Activated naive CD8-positive, alpha-beta T cell treated with anti-CD3 and anti-CD28 coated beads, Interleukin-2, amount 50 U/mL, for 16 hours (primary cell): Measurements from ENCODE around the gene MYLK2.
"Not testable (repeated sequence)": the region's sequence is repeated elsewhere in the genome, so short reads cannot be mapped to it uniquely, and the experiment has no call there.

ENCODE experiments used
- DNase-seq: peaks from one replicate; pipeline ENCODE4 v3.0.0-alpha.2; 2020; ENCODE audit warnings: low read depth, low spot score

Gene MYLK2

GRCh38 chr20:31819083-31819784, at the start of gene MYLK2:
Gene MYLK2 (plus strand): TSS chr20:31819356. CDS start chr20:31819581, 225 bp downstream.
- DNase-seq, result no peak

DNA sequence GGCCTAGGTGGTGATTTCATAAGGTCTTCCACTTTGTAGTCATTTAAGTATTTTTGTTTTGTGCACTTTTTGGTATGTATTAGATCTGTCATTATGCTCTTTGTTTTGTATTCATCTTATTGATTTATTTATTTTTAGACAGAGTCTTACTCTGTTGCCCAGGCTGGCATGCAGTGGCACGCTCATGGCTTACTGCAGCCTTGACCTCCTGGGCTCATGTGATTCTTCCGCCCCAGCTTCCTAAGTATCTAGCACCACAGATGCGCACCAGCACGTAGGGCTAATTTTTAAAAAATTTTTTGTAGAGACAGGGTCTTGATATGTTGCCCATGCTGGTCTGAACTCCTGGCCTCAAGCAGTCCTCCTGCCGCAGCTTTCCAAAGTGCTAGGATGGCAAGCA, 49.5 kb upstream of the MYLK2 start:
- no peak for DNase-seq

DNA sequence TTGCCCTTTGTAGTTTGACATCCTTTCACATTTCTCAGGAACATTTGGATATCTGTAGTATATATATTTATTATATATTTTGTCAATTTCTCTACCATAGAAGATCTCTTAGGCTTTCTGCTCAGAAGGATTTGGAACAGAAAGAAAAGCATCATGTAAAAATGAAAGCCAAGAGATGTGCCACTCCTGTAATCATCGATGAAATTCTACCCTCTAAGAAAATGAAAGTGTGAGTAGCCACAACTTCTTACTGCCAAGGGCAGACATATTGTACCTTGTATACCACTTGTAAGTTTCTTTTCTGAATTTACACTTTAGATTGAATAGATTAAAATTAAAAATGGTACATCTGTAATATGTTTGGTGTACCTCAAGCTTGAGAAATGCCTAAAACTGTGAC, 48.9 kb upstream of the MYLK2 start:
- DNase-seq, result no peak

- no peak for DNase-seq
Measured at GRCh38 chr20:31774408-31774807, 44.7 kb upstream of the MYLK2 start.

GRCh38 chr20:31780839-31781238, 38.3 kb upstream of the MYLK2 start:
- DNase-seq, result no peak

DNA sequence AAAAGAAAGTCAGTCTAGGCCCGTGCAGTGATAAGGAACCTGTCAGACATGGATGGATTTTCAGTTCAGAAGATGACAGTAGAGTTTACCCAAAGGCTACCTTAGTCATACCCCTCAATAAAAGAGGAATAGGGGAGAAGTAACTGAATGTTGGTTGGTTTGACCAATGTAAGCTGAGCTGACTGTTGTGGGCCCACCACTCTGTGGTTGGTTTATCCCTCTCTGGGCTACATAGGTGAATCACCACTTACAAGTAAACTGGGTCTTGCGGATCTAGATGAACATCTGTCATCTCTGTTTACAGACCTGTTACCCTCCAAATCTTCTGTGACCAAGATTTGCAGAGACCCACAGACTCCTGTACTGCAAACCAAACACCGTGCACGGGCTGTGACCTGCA, 37.2 kb upstream of the MYLK2 start:
- DNase-seq, result no peak

- no peak for DNase-seq
Measured at GRCh38 chr20:31784354-31785044, 34.7 kb upstream of the MYLK2 start.

DNA sequence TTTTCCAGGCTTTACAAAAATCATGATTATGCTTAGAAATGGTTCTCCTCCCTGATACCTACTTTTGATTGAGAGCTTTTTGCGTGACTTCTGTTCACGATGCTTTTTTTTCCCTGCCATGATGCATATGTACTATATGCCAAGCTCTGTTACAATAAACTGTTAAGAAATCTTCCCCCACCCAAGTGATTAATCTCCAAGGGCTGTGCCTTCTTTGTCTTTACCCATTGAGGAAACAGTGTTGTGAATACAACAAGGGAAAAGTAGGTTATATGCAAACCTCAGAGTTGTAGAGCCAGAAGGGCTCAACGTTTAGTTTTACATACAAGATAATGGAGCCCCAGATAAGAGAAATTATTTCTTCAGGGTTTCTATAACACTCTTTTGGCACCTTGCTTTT, 34.1 kb upstream of the MYLK2 start:
- no peak for DNase-seq

DNA sequence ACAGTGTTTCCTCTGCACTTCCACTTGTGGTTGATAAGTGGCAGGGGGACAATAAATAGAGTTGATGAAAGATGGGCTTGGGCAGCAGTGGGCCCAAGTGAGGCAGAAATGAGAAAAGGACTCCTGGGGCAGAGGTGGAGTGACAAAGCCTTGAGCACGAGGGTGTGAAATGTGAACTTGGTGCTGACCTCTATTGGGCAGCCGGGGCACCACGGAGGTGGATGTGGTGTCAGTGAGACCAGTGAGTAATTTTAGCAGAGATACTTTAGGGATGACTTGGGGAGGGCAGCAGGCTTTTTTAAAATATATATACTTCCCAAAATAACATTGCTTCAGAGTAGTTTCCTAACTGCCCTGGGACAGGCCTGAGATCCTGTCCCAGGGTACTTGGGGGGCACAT, 30.6 kb upstream of the MYLK2 start:
- DNase-seq, result no peak

DNA sequence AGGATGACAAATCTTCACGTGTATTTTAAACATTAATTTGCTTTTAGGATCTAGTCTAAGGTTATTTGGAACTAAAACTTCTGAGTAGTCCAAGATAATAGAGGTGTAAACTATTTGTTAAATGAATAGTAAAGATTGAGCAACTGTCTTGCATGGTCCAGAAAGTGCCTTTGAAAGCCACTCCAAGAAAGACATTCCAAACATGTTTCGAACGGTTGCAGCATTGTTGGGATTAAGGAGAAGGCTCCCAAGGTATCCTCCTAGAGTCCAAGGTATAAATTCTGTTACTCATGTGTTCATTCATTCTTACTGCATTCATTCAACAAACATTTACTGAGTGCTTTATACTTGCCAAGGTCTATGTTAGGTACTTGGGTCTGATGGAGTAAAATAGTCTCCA, 28.8 kb upstream of the MYLK2 start:
- no peak for DNase-seq

- no peak for DNase-seq
Measured at GRCh38 chr20:31797364-31797763, 21.8 kb upstream of the MYLK2 start.

DNA sequence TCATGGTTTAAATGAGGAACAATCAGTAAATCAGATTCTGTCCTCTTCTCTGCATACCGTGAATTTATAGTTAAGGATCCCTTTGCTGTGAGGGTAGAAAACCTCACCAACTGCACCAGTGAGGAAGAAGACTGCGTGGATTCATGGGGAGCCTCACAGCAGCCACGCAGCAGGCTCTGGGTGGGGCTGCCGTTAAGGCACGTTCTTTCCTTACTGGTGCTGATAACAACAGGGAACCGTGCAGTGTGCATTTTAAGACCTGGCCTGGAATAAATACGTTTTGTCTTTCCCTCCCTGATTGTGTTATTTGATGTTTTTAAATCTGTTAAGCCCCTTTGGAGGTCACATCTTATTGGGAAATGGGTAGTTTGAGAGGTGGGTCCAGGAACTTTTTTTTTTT, 17.6 kb upstream of the MYLK2 start:
- DNase-seq, result no peak

DNA sequence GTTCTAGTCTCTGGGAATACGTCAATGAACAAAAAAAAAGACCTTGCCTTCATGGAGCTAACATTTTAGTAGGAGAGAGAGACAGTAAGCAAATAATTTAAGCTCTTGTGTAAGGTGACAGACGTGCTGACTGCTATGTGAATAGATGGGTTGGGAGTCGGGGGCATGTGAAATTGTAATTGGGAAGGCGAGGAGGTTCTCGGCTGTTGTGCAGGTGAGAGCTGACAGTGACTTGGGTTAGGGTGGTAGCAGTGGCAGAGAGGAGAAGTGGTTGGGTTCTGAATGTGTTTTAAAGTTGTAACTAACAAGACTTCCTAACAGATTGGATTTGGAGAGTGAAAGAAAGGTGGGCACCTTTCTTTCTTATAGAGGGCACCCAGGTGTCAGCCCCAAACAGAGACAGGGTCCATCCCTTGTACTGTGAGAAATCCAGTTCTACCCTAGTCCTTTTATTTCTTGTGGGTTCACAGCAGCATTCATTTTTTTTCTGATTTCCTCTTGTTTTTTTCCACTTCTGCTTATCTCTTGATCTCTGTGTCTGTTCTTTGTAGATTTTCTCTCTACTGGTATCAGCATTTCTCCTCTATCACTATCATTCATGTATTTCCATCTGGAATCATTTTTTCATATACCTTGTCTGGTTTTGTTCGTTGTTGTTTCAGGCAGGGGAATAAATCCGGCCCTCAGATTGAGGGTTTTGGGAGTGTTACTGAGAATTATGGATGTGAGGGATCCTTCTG, 15.4 kb upstream of the MYLK2 start:
- no peak for DNase-seq

DNA sequence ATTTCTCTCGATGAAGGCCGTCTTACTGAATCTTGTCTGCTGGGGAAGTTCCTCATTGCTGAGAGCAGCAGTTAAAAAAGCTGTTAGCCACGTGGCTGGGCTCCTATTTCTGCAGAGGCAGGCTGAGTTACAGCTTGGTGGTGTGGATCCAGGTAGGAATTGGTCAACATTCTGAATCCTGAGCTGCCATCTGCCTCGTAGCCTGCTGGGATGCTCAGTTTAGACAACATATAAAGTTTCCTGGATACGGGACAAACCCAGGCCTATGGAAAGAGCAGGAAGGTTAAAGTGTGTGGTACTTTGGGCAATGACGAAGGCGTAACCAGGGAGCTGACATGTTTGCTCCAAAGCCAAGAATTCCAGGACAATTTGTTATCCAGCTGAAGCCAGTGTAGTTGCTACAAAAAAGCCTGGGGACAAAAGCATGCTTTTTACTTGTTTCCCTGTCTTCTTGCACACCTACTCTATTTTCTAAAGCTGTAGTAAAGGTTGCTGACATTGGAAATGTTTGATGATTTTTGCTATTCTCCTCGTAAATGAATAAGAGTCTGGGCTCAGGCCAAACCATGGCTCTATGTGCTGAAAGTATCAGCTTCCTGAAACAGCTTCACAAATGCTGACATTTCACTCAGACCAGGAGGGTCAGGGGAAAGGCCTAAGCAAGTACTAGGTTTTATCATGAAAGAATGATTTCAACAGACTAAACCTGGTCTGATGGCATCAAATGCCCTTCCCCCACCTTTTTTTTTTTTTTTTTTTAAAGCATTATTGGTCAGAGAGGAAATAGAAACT, 12.4 kb upstream of the MYLK2 start:
- no peak for DNase-seq

- no peak for DNase-seq
Measured at GRCh38 chr20:31808481-31808880, 10.7 kb upstream of the MYLK2 start.

GRCh38 chr20:31809661-31810060, 9.5 kb upstream of the MYLK2 start:
- no peak for DNase-seq

DNA sequence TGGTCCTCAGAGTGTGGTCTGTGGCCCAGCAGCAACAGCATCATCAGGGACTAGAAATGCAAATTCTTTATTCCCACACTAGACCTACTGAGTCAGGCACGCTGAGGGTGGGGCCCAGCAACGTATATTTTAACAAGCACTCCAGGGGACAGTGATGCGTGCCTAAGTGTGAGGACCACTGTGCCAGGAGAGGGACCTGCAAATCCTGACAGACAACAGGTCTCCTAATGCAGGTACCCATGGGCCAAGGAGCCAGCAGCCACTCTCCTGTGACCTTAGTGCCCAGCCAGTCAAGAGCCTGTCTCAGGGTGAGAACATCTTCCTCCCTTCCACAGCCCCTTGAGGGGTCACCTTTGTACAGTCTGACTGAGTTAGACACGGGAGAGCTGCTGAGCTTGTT, 8.0 kb upstream of the MYLK2 start:
- DNase-seq, result no peak

GRCh38 chr20:31811796-31812728, 7.1 kb upstream of the MYLK2 start:
- no peak for DNase-seq

GRCh38 chr20:31813611-31814010, 5.5 kb upstream of the MYLK2 start:
- no peak for DNase-seq

DNA sequence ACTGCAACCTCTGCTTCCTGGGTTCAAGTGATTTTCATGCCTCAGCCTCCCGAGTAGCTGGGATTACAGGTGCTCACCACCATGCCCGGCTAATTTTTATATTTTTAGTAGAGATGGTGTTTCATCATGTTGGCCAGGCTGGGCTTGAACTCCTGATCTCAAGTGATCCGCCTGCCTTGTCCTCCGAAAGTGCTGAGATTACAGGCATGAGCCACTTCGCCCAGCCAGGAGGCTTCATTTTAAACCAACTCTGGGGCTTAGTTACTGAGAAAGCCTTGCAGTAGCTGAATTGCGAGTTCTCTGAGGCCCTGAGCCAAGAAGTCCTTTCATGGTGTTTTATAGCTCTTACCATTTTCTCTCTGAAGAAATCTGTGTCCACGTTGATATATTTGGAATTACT, 5.0 kb upstream of the MYLK2 start:
- not testable (repeated sequence) for DNase-seq
